ENCODE results near the gene F12.
"Not testable (repeated sequence)": the region's sequence is repeated elsewhere in the genome, so short reads cannot be mapped to it uniquely, and the experiment has no call there.

The F12 gene

GRCh38 chr5:177367323-177367848, 42.0 kb downstream of the F12 start:
- no peak for DNase-seq

- peak; percentile 96 for DNase-seq
These were observed 42.6 kb downstream of the F12 start for GRCh38 chr5:177366528-177367322.

GRCh38 chr5:177365845-177366527, 43.4 kb downstream of the F12 start:
- no peak for DNase-seq

- DNase-seq: no peak
These were observed 45.0 kb downstream of the F12 start for GRCh38 chr5:177364159-177364962.

GRCh38 chr5:177363565-177363964, 45.8 kb downstream of the F12 start:
- DNase-seq: no peak

GRCh38 chr5:177362610-177363507, 46.5 kb downstream of the F12 start:
- DNase-seq: peak; percentile 76

- DNase-seq: no peak
These were observed 47.1 kb downstream of the F12 start for GRCh38 chr5:177362292-177362609.

GRCh38 chr5:177361418-177362291, 47.7 kb downstream of the F12 start:
- DNase-seq: no peak

- DNase-seq: not testable (repeated sequence)
These were observed 48.6 kb downstream of the F12 start for GRCh38 chr5:177360740-177361139.

- no peak for DNase-seq
These were observed 49.5 kb downstream of the F12 start for GRCh38 chr5:177359860-177360259.

GRCh38 chr5:177359451-177359851, 49.9 kb downstream of the F12 start:
- DNase-seq: no peak

GRCh38 chr5:177358370-177358819, 51.0 kb downstream of the F12 start:
- no peak for DNase-seq

- DNase-seq: no peak
These were observed 51.7 kb downstream of the F12 start, which contains the start of gene RGS14 for GRCh38 chr5:177357459-177358351. RGS14 (plus strand) TSS chr5:177357924; CDS start chr5:177358025, 101 bp downstream.

- no peak for DNase-seq
These were observed 52.3 kb downstream of the F12 start for GRCh38 chr5:177357146-177357458.

- no peak for DNase-seq
These were observed 52.6 kb downstream of the F12 start for GRCh38 chr5:177356746-177357145.

GRCh38 chr5:177355868-177356168, 53.5 kb downstream of the F12 start:
- DNase-seq: no peak

- DNase-seq: no peak
These were observed 54.0 kb downstream of the F12 start for GRCh38 chr5:177355162-177355867.

- no peak for DNase-seq
These were observed 54.7 kb downstream of the F12 start for GRCh38 chr5:177354711-177355110.

- no peak for DNase-seq
These were observed 55.1 kb downstream of the F12 start for GRCh38 chr5:177354256-177354655.

- DNase-seq: no peak
These were observed 56.3 kb downstream of the F12 start for GRCh38 chr5:177353093-177353492.

All from eye (tissue), 1 donor.